A204.1 (cell line): ENCODE data around the gene DHX35.

Experiments
- FAIRE-seq: peaks from 2 replicates; lab custom pipeline; 2012; peaks lifted over from hg19 to GRCh38; lab: Jason Lieb, UNC

The DHX35 gene

GRCh38 chr20:39067526-39068216 is 105.5 kb downstream of the DHX35 start:
- no peak for FAIRE-seq

- no peak for FAIRE-seq
Measured at GRCh38 chr20:39069976-39070375, 107.8 kb downstream of the DHX35 start.

GRCh38 chr20:39070484-39071231 is 108.5 kb downstream of the DHX35 start:
- no peak for FAIRE-seq

GRCh38 chr20:39072132-39072531 is 110.0 kb downstream of the DHX35 start:
- no peak for FAIRE-seq

- no peak for FAIRE-seq
Measured at GRCh38 chr20:39072653-39073052, 110.5 kb downstream of the DHX35 start.

GRCh38 chr20:39075731-39076130 is 113.6 kb downstream of the DHX35 start:
- no peak for FAIRE-seq

GRCh38 chr20:39076958-39077357 is 114.8 kb downstream of the DHX35 start:
- FAIRE-seq, result no peak

- no peak for FAIRE-seq
Measured at GRCh38 chr20:39080326-39080725, 118.2 kb downstream of the DHX35 start.

GRCh38 chr20:39081255-39081654 is 119.1 kb downstream of the DHX35 start:
- peak; percentile 83 for FAIRE-seq

GRCh38 chr20:39082622-39083398 is 120.7 kb downstream of the DHX35 start:
- no peak for FAIRE-seq

- FAIRE-seq, result no peak
Measured at GRCh38 chr20:39083761-39084160, 121.6 kb downstream of the DHX35 start.

- no peak for FAIRE-seq
Measured at GRCh38 chr20:39089029-39089428, 126.9 kb downstream of the DHX35 start.
